Subcutaneous adipose tissue (tissue), 4 donors: ENCODE results near the gene AADACL4. TPM values are rescaled to one million over a fixed set of nuclear protein-coding genes. Genes with fewer than 3 reads are reported as not detected.

Experiments
- total RNA-seq, 4 donors: library from RNA; depleted of rRNA; stranded (reverse); fragments of >200 nt; gene quantifications; one replicate each; pipeline ENCODE4 v1.1.0, GENCODE V29; 2016
- TF ChIP-seq, protein P1 (sequence below): fragments of 450-650 bp; IDR thresholded peaks from one replicate; pipeline ENCODE4 v1.5.1; 2016; ENCODE audit warnings: low read depth, mild to moderate bottlenecking, control low read depth, antibody characterized with exemption, moderate library complexity

The AADACL4 gene
- total RNA-seq, 4 donors from 2014 or later, result not detected

DNA sequence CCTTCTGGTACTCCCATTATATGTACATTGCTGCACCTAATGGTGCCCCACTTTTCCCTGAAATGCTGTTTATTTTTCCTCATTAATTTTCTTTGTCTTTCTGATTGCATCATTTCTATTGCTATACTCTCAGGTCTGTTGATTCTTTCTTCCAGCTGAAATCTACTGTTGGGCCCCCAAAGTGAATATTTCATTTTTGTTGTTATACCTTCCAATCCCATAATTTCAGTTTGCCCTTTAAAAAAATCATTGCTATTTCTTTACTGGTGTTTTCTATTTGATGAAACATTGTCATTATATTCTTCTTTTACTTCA lies 3.0 kb upstream of the AADACL4 start:
- TF ChIP-seq, protein P1, sequence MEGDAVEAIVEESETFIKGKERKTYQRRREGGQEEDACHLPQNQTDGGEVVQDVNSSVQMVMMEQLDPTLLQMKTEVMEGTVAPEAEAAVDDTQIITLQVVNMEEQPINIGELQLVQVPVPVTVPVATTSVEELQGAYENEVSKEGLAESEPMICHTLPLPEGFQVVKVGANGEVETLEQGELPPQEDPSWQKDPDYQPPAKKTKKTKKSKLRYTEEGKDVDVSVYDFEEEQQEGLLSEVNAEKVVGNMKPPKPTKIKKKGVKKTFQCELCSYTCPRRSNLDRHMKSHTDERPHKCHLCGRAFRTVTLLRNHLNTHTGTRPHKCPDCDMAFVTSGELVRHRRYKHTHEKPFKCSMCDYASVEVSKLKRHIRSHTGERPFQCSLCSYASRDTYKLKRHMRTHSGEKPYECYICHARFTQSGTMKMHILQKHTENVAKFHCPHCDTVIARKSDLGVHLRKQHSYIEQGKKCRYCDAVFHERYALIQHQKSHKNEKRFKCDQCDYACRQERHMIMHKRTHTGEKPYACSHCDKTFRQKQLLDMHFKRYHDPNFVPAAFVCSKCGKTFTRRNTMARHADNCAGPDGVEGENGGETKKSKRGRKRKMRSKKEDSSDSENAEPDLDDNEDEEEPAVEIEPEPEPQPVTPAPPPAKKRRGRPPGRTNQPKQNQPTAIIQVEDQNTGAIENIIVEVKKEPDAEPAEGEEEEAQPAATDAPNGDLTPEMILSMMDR, result no peak

DNA sequence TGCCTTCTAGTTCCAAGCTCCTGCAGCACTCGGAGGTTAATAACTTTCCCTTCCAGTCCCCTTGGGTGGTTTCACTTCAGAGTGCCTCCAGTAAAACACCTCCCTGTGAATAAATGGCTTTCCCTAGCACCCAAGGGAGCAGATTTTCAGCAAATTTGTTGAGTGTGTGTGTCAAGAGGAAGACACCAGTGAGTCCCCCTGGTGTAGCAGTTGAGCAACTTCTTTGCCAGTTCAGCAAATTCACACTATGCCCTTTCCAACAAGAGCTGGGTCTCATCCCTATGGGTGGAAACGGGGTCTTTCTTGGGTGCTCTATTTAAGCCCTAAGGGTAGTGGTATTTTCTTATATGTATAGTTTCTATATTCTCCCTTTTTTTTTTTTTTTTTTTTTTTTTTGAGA lies 806 bp upstream of the AADACL4 start:
- TF ChIP-seq, protein P1, result no peak

- TF ChIP-seq, protein P1, result no peak
These were observed 352 bp downstream of the AADACL4 start for GRCh38 chr1:12644237-12644636.

- TF ChIP-seq, protein P1, result no peak
These were observed 944 bp downstream of the AADACL4 start for GRCh38 chr1:12644829-12645228.

- TF ChIP-seq, protein P1, result no peak
These were observed 4.9 kb downstream of the AADACL4 start for GRCh38 chr1:12648741-12649140.

- TF ChIP-seq, protein P1, result no peak
These were observed 6.1 kb downstream of the AADACL4 start for GRCh38 chr1:12649971-12650421.

DNA sequence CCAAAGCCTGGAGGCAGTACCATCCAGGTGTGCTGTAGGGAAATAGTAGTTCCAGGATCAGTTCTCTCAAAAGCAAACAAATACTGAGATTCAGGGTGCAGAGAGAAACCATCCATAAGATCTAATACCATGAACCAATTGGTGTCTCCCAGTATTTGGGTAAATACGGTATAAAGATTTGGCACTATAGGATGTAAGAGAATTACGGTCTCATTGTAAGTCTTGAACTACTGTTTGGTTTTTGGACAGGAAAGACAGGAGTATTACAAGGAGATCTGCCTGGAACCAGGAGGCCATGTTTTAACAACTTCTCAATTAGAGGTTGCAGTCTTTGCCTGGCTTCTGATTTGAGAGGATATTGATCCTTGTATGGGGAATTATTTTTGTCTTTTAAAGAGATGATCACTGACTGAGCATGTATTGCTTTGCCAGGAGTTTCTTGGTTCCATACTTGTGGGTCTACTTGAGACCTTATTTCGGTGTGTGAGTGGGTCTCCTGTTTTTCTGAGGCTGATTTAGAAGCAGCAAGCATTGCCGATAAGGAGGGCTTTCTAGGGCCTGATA lies 10.2 kb downstream of the AADACL4 start:
- TF ChIP-seq, protein P1, result no peak
